GM19438 (cell line): ENCODE data around the gene DYDC1.
"Not testable (repeated sequence)": the region's sequence is repeated elsewhere in the genome, so short reads cannot be mapped to it uniquely, and the experiment has no call there.

Source experiments
- ATAC-seq: cut with Tn5 transposase; IDR thresholded peaks from one replicate; pipeline ENCODE4 v1.9.1; 2021; ENCODE audit warnings: low read depth; ENCODE audit not compliant: unreplicated experiment

DYDC1 gene

DNA sequence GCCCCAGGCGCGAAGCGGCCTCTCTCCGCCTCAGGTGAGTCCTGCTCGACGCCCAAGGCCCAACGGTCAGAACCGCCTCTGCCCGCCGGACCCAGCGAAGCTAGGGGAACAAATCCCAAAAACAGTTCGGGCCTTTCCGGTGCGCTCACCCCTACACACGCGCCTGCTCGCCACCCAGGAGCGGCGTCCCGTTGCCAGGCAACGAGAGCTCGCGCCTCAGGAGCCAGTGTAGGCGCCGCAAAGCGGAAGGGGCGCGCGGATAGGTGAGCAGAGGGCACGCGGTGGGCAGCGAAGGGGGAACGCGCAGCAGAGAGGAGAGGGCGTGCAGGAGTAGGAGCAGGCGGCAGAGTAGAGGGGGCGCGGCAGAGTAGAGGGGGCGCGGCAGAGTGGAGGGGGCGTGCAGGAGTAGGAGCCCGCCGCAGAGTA is at the start of gene DYDC1, which contains the start of gene DYDC2:
TSS of gene DYDC1 (minus strand) at position 193 of the 426 bp plus-strand sequence. CDS start 4,154 bp downstream, outside the sequence.
TSS of gene DYDC2 (plus strand) at position 219 of the 426 bp plus-strand sequence. CDS start 5,663 bp downstream, outside the sequence.
- ATAC-seq: peak; percentile 90

DNA sequence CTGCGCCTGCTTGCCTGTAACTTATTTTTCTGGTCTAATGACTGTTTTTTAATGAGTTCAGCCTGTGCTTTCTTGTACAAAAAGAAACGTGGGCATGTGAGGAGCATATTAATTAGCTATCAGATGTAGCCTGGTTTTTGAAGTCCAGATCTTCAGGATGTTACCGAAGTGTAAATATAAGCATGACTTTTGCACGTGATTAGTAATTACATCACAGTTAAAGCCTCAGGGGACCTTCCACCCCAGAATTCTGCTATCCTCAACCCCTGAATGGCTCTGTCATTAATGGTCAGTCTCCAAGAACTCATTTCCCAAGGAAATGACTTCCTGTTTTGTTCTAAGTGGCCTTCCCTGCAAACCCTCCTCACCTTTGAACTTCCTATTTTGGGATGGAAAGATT is 49.6 kb upstream of the DYDC1 start:
- no peak for ATAC-seq

DNA sequence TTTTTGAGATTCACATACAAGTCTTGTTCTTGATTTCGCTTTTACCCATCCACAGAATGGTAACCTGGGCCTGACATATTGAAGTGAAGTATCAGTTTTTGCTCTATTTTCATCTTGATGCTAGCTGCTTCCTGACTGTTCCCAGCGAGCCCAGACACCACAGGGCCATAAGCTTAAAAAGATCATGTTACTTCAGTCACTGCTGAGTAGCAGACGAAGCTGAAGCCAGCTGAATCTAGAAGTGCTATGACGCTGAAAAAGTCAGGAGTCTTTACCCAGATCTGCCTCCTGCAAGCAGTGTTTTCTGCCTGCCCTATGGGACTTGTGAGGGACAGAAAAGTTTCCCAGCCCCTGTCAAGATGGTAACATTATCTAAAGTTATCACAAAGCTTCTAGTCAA is 49.1 kb upstream of the DYDC1 start:
- ATAC-seq: no peak

DNA sequence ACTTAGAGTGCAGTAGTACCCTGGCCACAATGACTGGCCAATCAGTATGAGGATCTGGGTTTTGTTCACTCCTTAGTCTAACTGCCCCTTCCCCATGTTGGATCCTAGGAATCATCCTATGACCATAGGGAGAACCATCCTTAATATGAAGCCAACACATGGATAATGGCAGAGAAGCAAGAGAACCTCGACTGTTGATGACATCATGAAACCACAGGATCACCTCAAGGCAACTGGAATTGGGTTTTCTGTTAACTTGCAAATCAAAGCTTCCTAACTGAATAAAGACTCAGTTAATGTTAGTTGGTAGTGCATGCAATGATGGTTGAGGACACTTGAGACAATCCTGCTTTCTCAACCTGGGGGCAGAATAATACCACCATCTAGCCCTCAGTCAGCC is 48.5 kb upstream of the DYDC1 start:
- ATAC-seq: no peak

DNA sequence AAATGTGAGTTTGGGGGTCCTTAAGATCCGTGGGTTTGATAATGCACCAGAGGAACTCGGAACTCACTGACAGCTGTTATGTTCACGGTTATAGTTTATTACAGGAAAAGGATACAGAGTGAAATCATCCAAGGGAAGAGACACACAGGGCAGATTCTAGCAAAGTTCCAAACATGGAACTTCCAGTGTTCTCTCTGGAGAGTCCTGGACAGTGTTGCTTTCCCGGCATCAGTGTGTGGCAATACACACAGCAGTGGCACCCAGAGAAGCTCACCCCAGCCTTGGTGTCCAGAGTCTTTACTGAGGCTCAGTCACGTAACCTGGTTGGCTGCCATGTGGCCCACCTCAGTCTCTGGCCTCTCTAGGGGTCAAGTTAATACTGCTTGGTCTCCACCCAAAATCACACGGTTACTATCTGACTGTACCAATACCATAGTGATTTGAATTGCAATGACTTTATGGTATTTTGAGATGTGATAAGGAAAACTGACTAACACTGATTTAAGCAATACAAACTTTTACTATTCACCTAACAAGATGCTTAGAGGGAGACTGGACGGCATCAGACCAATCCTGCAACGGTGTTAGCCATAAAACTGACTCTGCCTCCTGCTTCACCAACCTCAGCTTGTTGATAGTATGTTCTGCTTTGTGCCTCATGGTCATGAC is 43.7 kb upstream of the DYDC1 start:
- no peak for ATAC-seq

DNA sequence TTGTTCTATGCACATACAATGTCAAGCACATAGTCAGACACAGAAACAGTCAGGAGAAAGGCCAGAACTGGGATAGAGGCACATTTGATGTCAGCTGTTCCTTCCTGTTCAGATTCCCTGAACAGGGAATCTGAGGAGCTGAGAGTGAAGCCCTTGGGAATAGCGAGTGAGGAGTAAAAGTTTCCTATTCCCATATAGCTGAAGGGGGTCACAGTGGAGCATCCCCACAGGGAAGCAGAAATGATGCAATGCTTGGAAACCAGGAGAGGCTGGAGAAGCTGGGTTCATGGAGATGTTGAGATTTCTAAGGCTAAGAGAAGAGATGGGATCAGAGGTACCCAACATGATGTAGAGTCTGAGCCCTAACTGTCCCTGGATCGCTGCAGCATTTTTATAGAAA is 40.5 kb upstream of the DYDC1 start:
- no peak for ATAC-seq

DNA sequence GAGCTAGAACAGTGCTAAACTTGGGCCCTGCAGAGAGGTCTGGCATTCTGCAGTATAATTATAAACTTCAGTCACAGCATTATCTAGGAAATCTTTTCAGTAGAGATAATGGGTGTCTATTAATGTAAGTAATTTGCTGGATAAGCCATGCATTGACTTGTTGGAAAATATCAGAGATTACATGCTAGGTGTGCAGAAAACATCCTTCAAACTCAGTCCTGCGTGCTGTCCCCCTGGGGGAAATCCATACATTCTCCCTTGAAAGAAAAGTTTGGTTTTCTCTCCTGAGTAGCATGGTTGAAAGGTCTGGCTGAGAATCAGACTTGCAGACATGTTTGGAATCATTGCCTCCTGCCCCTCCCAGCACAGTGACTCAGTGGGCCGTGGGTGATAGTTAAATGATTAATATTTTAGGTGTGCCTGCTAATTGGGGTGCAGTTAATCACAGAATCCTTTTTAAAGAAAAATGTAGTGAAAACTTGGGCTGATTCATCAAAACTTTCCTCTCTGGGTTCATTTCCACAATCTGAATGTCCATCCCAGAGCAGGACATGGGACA is 37.9 kb upstream of the DYDC1 start:
- no peak for ATAC-seq

DNA sequence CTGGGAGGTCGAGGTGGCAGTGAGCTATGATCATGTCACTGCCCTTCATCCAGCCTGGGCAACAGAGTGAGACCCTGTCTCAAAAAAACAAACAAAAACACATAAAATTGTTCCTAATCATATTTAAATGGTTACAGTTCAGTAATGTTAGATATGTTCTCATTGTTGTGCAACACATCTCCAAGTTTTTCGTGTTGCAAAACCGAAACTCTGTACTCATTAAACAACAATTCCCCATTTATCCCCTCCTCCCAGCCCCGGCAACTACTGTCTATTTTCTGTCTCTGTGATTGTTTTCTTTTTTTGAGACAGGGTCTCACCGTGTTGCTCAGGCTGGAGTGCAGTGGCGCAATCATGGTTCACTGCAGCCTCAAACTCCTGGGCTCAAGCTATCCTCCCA is 35.7 kb upstream of the DYDC1 start:
- ATAC-seq: no peak

DNA sequence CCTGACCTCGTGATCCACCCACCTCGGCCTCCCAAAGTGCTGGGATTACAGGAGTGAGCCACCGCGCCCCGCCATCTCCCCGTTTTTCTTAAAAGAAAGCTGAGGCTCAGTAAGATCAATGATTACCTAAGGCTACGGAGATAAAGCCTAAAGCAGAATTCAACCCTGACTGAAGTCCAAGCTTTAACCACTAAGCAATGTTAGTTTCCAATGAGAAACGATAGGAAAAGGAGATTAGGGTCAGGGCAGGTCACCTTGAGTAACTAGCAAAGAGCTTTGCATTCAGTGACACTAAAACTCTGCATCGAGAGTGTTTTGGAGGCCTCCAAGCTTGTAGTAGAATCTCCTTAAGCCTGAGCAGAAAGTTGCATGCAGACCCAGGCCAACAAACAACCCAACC is 34.2 kb upstream of the DYDC1 start:
- ATAC-seq: no peak

DNA sequence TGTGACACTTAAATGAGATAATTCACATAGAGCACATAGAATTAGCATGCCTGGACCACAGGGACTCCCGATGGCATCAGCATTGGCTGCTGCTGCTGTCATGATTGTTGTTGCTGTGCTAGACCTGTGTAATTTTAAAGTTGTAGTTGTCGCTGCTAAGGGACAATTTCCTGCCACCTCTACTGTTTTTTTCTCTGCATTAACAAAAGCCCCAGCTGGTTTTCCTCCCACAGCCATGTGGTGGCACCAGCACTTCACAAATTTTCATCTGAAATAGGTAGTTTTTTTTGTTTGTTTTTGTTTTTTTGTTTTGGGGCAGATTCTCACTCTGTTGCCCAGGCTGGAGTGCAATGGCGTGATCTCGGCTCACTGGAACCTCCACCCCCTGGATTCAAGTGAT is 26.4 kb upstream of the DYDC1 start:
- ATAC-seq: no peak

DNA sequence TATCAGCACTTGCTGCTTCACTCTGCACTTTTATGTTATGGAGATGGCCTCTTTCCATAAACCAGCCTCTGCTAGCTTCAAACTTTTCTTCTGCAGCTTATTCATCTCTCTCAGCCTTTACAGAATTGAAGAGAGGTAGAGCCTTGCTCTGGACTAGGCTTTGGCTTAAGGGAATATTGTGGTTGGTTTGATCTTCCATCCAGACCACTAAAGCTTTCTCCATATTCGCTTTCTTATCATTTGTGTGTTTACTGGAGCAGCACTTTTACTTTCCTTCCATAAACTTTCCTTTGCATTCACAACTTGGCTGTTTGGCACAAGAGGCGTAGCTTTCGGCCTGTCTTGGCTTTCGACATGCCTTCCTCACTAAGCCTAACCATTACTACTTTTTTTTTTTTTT is 23.6 kb upstream of the DYDC1 start:
- no peak for ATAC-seq

DNA sequence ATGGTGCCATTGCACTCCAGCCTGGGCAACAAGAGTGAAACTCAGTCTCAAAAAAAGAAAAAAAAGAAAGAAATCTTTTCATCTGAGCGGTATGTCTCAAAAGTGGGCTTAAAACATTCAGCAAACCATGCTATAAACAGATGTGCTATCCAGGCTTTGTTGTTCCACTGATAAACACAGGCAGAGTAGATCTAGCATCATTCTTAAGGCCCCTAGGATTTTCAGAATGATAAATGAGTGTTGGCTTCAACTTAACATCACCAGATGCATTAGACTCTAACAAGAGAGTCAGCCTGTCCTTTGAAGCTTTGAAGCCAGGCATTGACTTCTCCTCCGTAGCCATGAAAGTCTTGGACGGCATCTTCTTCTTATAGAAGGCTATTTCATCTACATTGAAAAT is 23.1 kb upstream of the DYDC1 start:
- no peak for ATAC-seq

DNA sequence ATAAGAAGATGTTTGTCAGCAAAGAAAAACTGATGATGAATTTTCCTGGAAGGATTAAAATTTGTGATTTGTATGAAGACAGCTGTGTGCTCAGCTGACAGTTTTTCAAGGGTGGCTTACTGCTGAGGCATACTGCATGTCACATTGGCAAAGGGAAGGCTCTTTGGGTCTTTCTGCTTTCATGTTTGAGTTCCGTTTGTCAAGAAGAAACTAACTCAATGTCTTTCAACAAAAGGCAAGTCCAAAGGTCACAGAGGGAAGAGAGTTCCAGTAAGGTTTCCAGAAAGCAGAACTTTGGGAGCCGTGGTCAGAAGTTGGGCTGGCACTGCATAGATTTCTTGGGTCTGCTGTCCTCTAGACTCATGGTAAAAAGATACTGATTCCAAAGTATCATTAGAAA is 16.9 kb upstream of the DYDC1 start:
- no peak for ATAC-seq

DNA sequence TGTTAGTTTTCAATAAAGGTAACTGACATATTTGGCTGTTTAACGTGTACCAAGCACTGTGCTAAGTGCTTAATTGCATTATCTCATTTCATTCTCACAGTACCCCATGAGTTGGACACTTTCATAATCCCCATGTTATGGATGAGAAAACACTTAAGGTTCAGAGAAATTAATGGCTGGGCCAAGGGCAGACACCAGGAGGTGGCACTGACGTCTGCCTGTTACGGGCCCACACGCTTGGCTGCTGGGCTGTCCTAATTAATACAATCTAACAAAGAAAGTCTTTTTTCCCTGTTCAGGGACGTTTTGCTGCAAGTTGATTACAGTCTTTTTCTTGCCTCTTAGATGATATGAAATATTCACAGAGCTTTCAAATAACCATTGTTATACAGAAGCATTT is 16.1 kb upstream of the DYDC1 start:
- ATAC-seq: no peak

DNA sequence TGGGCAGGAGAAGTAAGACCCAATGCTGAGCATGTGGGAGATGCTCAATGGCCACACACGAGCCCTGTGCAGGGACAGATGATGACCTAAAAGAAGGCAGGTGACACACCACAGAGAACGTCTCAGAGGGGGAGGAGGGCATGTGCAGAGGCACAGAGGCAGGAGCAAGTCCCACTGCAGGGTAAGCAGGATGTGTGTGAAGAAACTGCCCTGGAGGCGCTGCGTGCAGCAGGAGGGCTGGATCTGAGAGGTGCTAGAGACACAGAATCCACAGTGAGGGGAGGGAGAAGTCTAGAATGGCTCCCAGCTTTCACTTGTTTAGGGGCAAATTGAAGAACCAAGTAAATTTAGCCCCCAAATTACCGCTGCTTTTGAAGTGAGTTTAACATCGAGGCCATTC is 14.9 kb upstream of the DYDC1 start:
- no peak for ATAC-seq

DNA sequence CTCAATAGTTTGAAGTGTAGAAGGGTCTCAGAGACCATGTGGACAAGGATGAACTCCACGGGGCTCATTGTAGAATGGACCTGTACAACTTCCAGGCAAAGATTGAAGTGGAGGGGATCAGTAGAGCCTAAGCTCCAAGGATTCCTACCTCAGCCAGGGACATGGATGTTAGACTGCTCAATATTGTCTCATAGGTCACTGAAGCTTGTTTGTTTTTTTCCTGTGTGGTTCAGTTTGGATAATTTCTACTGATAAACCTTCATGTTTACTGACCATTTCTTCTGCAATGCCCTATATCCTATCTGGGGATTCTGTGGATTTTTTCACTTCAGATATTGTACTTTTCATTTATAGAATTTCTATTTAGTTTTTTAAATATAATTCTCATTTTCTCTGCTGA is 9.0 kb upstream of the DYDC1 start:
- ATAC-seq: no peak

DNA sequence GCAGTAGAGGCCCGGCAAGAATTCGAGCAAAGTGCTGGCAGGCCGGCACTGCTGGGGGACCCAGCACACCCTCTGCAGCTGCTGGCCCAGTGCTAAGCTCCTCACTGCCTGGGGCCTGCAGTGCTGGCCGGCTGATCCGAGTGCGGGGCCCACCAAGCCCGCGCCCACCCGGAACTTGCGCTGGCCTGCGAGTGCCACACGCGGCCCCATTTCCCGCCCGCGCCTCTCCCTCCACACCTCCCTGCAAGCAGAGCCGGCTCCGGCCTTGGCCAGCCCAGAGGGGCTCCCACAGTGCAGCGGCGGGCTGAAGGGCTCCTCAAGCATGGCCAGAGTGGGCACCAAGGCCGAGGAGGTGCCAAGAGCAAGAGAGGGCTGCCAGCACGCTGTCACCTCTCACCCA is 3.1 kb upstream of the DYDC1 start:
- no peak for ATAC-seq

DNA sequence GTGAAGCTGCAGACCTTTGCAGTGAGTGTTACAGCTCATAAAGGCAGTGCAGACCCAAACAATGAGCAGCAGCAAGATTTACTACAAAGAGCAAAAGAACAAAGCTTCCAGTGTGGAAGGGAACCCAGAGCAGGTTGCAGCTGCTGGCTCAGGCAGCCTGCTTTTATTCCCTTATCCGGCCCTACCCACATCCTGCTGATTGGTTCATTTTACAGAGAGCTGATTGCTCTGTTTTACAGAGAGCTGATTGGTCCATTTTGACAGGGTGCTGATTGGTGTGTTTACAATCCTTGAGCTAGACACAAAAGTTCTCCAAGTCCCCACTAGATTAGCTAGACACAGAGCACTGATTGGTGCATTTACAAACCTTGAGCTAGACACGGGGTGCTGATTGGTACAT is 2.4 kb upstream of the DYDC1 start:
- ATAC-seq: not testable (repeated sequence)

DNA sequence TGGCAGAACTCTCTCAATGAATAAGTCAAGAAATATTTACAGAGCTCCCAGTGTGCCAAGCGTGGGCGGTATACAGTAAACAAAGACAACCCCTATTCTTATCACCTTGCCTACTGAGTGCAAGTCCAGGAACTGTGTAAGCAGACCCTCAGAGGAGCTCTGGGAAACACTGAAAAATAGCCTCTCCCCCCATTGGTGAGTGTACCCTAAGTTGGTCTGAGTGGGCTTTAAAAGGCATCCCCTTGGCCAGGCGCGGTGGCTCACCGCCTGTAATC is 1.2 kb upstream of the DYDC1 start:
- ATAC-seq: no peak

DNA sequence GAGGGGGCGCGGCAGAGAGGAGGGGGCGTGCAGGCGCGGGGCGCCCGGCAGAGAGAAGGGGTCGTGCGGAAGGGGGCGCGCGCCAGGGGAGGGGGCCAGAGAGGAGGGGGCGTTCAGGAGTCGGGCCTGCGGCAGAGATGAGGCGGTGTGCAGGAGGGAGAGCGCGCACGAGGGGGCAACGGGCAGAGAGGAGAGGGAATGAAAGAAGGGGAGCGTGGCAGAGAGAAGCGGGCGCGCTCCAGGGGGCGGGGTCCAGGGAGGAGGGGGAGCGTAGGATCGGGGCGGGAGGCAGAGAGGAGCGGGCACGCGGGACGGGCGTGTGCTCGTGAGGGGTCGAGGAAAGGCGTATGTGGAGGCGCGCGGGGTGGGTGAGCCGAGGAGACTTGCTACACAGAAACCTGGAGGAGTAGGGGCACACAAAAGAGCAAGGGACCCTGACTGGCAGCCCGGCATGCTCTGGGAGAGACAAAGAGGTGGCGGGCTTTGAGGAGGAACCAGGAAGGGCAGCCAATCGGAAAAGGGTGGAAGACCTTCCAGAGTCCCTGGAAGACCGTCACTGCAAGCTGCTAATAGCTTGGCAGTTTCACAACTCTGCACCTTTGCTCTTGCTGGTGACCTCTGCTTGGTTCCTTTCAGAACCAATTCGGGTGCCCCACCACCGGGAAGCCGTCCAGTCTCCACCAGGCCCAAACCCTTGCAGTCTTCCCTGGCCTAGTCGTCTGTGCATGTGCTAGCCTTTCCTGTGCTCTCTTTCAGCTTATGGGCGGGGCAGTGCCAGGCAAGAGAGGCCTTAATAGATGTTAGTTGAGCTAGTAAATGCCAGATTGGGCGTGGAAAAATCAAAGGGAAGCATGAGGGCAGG is 665 bp upstream of the DYDC1 start:
- no peak for ATAC-seq

DNA sequence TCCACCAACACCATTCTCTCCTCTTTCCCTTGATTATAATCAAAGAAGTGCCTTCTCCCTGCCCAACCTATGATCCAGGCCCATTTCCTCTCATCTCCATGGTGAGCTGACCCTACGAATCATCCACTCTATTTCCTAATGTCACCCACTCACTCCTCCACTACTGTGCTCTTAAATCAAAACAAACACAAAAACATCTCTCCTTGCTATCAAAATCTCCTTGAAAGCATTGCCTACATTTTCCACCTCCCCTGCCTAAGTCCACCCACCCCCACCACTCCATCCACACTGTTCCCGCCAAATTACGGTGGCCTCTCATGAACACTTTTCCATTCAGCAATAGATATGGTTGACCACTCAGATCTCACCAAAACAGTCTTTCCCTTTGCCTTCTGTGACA is 5.3 kb downstream of the DYDC1 start:
- no peak for ATAC-seq

DNA sequence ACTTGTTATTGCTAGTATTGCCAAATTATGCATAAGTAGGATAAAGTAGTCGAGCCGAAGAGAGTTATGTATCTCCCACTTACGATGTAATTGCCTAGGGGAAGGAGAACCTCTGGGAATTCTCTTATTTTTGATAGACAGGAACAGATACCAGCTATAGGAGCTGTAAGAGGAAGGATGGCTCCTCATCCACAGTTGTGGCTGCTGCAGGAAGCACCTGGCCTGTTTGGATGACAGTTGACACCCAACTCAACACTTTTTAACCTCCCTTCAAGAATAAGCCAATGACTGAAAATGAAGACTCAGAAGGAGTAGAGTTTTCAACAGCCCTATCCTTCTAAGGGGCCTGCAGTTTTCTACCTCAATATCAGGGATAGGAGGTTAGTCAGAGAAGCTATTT is 6.3 kb downstream of the DYDC1 start:
- ATAC-seq: no peak
